Fibroblast of the conjunctiva (primary cell): ENCODE data around the gene PLIN5.

Experiments used
- DNase-seq: peaks from one replicate; pipeline ENCODE4 v3.0.0-alpha.2; 2010; ENCODE audit warnings: low read depth

PLIN5 gene

GRCh38 chr19:4522291-4523002, 12.6 kb downstream of the PLIN5 start:
- DNase-seq: no peak

- no peak for DNase-seq
Observed at GRCh38 chr19:4521888-4522242, 13.2 kb downstream of the PLIN5 start.

GRCh38 chr19:4521170-4521887, 13.7 kb downstream of the PLIN5 start:
- DNase-seq: no peak

- no peak for DNase-seq
Observed at GRCh38 chr19:4519521-4520277, 15.3 kb downstream of the PLIN5 start.

GRCh38 chr19:4519172-4519496, 15.9 kb downstream of the PLIN5 start:
- no peak for DNase-seq

GRCh38 chr19:4518345-4519171, 16.5 kb downstream of the PLIN5 start, which contains the start of gene PLIN4:
PLIN4 (minus strand) TSS chr19:4518486; CDS start chr19:4518272, 214 bp downstream.
- DNase-seq: peak; percentile 85

- no peak for DNase-seq
Observed at GRCh38 chr19:4517451-4518057, 17.5 kb downstream of the PLIN5 start.

GRCh38 chr19:4516939-4517300, 18.1 kb downstream of the PLIN5 start:
- DNase-seq: no peak

- DNase-seq: no peak
Observed at GRCh38 chr19:4516199-4516938, 18.7 kb downstream of the PLIN5 start.

- no peak for DNase-seq
Observed at GRCh38 chr19:4515732-4516131, 19.3 kb downstream of the PLIN5 start.

GRCh38 chr19:4513248-4513647, 21.8 kb downstream of the PLIN5 start:
- DNase-seq: no peak

- DNase-seq: no peak
Observed at GRCh38 chr19:4512070-4512469, 23.0 kb downstream of the PLIN5 start.

GRCh38 chr19:4511300-4512054, 23.5 kb downstream of the PLIN5 start:
- no peak for DNase-seq

GRCh38 chr19:4510435-4511255, 24.4 kb downstream of the PLIN5 start:
- no peak for DNase-seq

GRCh38 chr19:4508698-4509097, 26.3 kb downstream of the PLIN5 start:
- no peak for DNase-seq

- no peak for DNase-seq
Observed at GRCh38 chr19:4507804-4508203, 27.2 kb downstream of the PLIN5 start.

GRCh38 chr19:4507150-4507452, 27.9 kb downstream of the PLIN5 start:
- no peak for DNase-seq

- DNase-seq: no peak
Observed at GRCh38 chr19:4506449-4507149, 28.4 kb downstream of the PLIN5 start.
